Stimulated activated CD8-positive, alpha-beta memory T cell treated with anti-CD3 and anti-CD28 coated beads, Interleukin-15, amount 100 ng/mL, for 1 hour (primary cell): ENCODE results near the gene SLC15A3.
"Not testable (repeated sequence)": the region's sequence is repeated elsewhere in the genome, so short reads cannot be mapped to it uniquely, and the experiment has no call there.

Experiments used
- DNase-seq: peaks from one replicate; pipeline ENCODE4 v3.0.0-alpha.2; 2020; ENCODE audit warnings: low read depth

The SLC15A3 gene

GRCh38 chr11:60974726-60975125 is 22.8 kb upstream of the SLC15A3 start:
- DNase-seq, result no peak

GRCh38 chr11:60974316-60974715 is 22.3 kb upstream of the SLC15A3 start:
- not testable (repeated sequence) for DNase-seq

GRCh38 chr11:60973699-60974098 is 21.7 kb upstream of the SLC15A3 start:
- no peak for DNase-seq

- no peak for DNase-seq
Observed at GRCh38 chr11:60972182-60973030, 20.4 kb upstream of the SLC15A3 start.

GRCh38 chr11:60971520-60971919 is 19.5 kb upstream of the SLC15A3 start, which contains the start of gene CD6:
TSS of gene CD6 (plus strand) at chr11:60971680. CDS start at chr11:60971866, 186 bp downstream.
- DNase-seq, result peak; percentile 36

- no peak for DNase-seq
Observed at GRCh38 chr11:60970890-60971289, 18.9 kb upstream of the SLC15A3 start.

- DNase-seq, result peak; percentile 70
Observed at GRCh38 chr11:60970369-60970774, 18.4 kb upstream of the SLC15A3 start.

- DNase-seq, result no peak
Observed at GRCh38 chr11:60968223-60968622, 16.2 kb upstream of the SLC15A3 start.

- DNase-seq, result no peak
Observed at GRCh38 chr11:60966890-60967289, 14.9 kb upstream of the SLC15A3 start.

- DNase-seq, result no peak
Observed at GRCh38 chr11:60964801-60965200, 12.8 kb upstream of the SLC15A3 start.

- no peak for DNase-seq
Observed at GRCh38 chr11:60960405-60960804, 8.4 kb upstream of the SLC15A3 start.

GRCh38 chr11:60959431-60959830 is 7.5 kb upstream of the SLC15A3 start:
- DNase-seq, result no peak

GRCh38 chr11:60957188-60957587 is 5.2 kb upstream of the SLC15A3 start:
- DNase-seq, result no peak

GRCh38 chr11:60955571-60955970 is 3.6 kb upstream of the SLC15A3 start:
- no peak for DNase-seq

GRCh38 chr11:60954421-60954820 is 2.4 kb upstream of the SLC15A3 start:
- no peak for DNase-seq

GRCh38 chr11:60953781-60954180 is 1.8 kb upstream of the SLC15A3 start:
- DNase-seq, result no peak

- DNase-seq, result no peak
Observed at GRCh38 chr11:60952742-60953170, 780 bp upstream of the SLC15A3 start.

- DNase-seq, result no peak
Observed at GRCh38 chr11:60951606-60951903, 421 bp downstream of the SLC15A3 start.

- DNase-seq, result no peak
Observed at GRCh38 chr11:60950933-60951605, 907 bp downstream of the SLC15A3 start.

GRCh38 chr11:60950024-60950423 is 2.0 kb downstream of the SLC15A3 start:
- DNase-seq, result no peak

GRCh38 chr11:60948250-60948649 is 3.7 kb downstream of the SLC15A3 start:
- no peak for DNase-seq

GRCh38 chr11:60947700-60948099 is 4.3 kb downstream of the SLC15A3 start:
- DNase-seq, result no peak

GRCh38 chr11:60946601-60947264 is 5.2 kb downstream of the SLC15A3 start:
- DNase-seq, result no peak
